ENCODE data around the gene PRPF19.
A peak's percentile ranks its signal among the peaks of the same experiment; 100 is the strongest.

PRPF19 gene

DNA sequence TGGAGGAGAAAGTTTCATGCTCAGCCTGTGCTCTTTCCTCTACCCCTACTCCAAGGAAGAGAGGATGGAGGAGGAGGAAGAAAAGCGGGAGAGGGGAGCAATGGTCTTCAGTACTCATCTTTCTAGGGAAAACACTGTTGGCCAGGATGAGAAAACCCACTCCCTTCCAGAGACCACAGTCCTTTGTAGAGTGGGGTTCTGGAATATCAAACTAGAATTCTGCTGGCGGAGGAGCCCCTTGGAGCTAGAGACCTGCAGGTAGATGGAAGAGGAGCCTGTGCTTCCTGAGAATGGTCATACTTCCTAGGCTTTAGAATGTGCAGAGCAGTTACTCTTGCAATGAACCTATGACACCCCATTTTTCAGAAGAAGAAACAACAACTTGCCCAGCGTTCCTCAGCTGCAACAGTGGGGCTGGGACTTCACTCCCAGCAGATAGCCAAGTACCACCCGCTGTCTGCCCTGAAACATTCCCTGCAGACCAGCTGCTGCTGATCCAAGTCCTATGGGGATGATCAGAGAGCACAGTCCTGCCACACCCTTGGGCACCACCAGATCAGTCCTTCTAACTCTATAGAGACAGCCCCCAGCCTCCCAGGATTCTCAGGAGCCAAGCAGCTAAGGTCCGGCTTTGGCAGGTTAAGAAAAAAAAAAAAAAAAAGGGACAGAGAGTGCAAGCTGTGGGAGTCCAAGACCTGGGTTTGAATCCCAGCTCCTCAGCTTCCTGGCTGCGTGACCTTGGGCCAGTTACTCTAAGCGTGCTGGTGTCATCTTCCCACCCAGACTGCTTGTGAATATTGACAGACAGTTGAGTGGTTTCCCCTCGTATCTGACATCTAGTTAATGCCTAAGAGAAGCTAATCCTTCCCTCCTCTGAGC lies 51.3 kb downstream of the PRPF19 start:
- DNase-seq, result no peak
- intact Hi-C loops (cut with DNase I), result no loop called here

DNA sequence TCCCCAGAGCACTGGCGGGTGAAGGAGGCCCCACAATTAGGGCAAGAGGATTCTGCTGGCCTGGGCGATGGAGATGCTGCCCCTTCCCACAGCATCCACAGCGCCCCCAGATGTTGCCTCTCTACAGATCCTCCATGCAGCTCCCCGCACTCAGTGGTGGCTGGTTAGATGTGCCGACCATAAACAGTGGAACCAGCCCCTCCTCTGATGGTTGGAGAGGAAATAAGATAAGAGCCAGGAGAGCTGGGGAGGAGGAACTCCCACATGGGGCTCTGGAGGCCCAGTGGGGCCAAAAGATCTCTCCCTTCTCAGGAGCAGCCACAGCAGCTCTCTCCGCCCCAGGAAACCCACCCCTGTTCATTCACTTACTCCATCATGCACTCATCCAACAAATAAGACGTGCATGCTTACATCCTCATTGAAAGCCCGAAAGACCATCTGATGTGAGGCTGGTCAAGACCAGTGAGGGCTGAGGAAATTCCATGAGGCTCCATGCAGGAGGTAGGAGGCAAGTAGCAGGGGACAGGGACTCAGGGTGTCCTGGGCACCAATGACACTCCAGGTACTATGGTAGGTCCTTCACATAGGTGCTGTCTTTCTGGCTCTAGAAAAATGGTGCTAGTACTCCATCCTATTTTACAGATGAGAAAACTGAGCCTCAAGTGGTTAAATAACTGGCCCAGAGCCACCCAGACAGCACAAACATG lies 52.1 kb downstream of the PRPF19 start:
- no peak for DNase-seq

DNA sequence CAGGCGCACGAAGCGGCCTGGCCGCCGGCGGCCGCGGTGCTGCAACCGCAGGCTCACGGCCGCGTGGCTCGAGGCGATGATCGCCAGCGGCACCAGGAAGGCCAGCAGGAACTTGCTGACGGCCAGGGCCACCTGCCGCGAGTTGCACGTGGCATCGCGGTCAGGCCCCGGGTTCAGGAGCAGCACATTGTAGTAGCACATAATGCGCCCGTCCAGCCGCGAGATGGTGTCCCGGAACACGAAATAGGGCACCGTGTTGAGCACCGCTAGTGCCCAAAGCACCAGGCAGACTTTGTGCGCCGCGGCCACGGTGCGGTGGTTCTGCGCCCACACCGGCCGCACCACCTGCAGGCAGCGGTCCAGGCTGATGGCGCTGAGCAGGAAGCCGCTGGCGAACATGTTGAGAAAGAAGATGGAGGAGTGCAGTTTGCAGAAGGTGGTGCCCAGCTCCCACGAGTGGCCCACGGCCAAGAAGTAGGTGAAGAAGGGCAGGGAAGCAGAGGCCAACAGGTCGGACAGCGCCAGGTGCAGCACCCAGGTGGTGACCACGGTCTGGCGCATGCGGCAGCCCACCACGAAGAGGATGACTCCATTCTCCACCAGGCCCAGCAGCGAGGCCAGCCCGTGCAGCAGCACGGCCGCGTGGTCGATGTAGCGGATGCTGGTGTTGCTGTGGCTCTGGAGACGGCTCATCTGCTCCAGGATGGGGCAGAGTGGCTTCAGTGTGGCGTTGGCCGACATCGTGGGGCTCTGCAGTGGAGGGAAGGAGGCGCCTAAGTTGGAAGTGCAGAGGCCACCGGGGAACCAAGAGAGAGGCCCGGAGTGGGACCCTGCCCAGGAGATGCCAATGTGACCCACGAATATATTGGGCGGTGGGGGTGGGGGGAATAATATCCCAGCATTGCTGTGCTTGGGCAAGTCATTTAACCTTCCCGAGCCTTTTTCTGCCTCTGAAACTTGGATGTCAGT lies 53.1 kb downstream of the PRPF19 start:
- DNase-seq, result no peak
- intact Hi-C loops (cut with DNase I), result no loop called here

More for the DNA sequence above, 52.1 kb downstream of the PRPF19 start:
- intact Hi-C loops (cut with DNase I), result no loop called here

DNA sequence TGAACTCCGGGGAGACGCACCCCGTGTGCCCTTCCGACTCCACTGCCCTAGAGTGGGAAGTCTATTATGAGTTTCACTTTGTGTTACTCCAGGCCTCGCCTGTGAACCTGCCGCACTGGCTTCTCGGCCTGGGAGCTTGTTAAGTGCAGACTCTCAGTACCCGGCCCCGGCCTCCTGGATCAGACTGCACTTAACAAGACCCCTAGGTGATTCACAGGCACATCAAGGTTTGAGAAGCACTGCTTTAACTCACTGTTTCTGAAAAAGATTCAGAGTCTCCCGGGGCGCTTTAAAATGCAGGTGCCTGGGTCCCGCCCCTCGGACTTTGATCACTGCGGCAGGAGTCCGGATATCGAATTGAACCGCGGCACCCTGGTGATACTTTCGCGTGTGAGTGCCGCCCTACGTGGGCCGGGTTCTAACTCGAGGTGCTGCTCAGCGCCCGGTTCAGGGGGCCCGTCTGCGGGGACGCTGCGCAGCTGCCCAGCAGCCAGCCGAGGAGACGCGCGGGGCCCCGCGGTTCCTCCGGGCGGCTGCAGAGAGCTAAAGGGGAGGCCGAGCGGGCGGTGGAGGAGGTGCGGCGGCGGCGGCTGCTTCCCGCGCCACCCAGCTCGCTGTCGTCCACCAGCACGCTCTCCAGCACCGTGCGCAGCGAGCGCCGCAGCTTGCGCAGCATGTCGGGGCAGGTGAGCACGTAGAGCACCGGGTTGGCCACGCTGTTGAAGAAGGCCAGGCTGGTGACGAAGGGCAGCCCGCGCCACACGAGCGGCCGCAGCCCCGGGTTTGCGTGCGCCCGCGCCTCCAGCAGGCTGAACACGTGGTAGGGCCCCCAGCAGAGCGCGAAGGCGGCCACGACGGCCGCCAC lies 54.0 kb downstream of the PRPF19 start:
- no peak for DNase-seq
- intact Hi-C loops (cut with DNase I), result no loop called here

DNA sequence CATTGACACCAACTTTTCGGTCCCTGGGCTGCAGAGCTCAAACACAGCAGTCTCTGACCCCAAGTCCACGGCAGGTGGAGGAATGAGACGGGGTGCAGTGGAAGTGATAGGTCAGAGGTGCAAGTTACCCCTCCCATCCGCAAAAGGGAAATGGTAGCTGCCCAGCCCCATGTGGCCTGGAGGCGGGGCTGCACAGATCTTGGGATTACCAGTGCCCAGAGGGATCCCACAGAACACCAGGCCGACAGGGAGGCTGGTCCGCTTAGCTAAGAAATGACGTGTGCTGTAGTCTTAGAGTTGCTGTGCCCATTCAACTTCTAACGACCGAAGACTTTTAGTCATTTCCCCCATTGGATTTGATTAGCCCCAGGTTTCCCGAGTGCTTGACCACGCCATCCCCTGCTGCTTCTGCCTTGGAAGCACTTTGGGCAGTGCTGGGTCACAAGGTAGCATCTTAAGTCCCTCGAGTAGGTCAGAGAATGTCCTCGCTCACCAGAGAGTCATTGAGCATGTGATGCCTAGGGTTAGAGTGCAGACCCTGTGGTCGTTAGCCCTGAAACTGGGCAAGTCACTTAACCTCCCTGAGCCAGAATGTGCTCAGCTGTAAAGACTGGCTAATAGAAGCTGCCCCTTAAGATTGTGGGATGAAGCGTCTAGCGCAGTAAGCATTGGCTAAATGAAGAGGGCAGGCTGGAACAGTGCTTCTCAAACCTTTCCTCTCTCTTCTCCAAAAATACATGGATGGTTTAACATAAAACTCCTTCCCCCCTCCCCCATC lies 54.9 kb downstream of the PRPF19 start:
- intact Hi-C loops (cut with DNase I), result no loop called here
- no peak for DNase-seq

DNA sequence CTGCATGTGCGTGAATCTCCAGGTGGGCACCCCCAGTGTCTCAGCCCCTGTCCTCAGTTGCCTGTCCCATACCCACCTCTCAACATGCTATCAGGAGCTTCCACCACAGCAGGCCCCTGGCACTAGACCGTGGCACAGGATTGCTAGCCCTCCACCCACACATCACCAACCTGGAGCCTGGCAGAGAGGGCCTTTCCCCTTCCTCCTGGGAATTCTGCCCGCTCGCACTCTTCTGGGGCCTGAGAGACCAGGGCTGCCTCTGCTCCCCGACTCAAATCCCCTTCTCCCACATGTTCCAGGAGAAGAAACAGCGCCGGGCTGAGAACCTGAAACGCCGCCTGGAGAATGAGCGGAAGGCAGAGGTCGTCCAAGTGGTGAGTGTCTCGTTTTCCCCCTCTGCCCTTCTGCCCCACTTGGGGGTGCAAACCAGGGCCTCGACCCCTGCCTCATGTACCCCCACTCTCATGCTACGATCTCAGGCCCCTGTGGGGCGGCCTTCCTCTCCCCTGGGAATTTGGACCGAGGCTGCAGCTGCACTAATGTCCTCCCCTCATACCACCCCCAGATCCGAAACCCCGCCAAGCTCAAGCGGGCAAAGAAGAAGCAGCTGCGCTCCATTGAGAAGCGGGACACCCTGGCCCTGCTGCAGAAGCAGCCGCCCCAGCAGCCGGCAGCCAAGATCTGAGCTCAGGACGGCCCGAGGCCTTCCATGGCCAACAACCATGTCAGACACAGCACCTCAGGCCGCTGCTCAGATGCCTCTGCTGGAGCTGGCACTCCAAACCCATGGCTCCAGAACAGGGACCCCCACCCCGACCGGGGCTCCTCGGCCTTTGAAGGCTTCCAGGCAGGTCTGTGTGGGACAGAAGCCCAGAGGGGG lies 56.5 kb downstream of the PRPF19 start:
- no peak for DNase-seq
- intact Hi-C loops (cut with DNase I), result loop anchor here (10.0 kb wide), 1 partner anchor 305 kb away; no protein-coding TSS in a partner anchor

DNA sequence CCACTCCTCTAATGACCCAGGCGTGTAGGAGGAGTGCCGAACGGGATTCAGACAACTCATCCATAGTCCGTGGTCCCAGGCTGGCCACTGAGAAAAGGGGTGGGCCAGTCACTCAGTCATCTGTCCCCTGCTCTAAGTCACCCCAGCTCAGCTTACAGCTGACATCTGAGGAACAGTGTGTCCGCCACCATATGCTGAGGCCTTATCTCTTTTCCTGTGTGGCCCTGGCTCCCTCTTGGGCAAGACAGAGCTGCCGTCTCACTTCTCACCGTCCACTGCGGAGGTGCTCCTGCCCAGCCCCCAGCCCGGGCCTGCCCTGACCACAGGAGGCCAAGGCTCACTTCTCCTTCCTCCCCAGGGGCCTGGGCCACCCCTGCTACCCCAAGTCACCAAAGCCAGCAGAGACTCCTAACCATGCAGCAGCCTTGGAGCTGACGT lies 57.7 kb downstream of the PRPF19 start:
- intact Hi-C loops (cut with DNase I), result loop anchor here (10.0 kb wide), 1 partner anchor 306 kb away; no protein-coding TSS in a partner anchor
- DNase-seq, result no peak

DNA sequence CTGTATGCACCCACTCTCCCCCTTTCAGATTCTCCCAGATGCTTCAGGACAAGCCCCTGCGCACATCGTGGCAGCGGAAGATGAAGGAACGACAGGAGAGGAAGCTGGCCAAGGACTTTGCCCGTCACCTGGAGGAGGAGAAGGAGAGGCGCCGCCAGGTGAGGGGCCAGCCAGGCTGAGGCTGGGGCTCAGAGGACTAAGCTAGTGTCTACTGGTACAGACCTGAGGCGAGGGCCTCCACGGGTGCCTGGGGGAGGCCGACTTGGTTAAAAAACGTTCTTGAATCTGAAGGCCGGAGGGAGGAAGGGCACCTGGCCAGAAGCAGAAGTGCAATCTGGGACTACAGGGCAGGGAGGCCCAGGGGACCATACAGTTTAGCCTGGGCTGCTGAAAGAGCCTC lies 58.5 kb downstream of the PRPF19 start:
- no peak for DNase-seq
- intact Hi-C loops (cut with DNase I), result loop anchor here (10.0 kb wide), 1 partner anchor 307 kb away; no protein-coding TSS in a partner anchor

DNA sequence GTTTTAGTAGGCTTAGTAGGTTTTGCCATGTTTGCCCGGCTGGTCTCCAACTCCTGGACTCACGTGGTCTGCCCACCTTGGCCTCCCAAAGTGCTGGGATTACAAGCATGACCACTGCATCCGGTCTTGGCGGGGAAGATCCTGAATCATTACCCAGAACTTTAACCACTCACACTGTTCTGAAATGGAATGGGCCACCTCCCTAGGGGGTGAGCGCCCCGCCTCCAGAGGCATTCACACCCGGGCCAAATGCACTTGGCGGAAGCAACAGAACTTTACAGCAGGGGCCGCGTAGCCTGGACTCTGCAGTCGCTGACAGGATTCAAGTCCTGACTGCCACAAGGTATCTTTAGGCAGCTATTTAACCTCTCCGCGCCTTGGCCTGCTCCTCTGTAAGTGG lies 59.1 kb downstream of the PRPF19 start:
- no peak for DNase-seq
- intact Hi-C loops (cut with DNase I), result loop anchor here (10.0 kb wide), 1 partner anchor 308 kb away; no protein-coding TSS in a partner anchor

DNA sequence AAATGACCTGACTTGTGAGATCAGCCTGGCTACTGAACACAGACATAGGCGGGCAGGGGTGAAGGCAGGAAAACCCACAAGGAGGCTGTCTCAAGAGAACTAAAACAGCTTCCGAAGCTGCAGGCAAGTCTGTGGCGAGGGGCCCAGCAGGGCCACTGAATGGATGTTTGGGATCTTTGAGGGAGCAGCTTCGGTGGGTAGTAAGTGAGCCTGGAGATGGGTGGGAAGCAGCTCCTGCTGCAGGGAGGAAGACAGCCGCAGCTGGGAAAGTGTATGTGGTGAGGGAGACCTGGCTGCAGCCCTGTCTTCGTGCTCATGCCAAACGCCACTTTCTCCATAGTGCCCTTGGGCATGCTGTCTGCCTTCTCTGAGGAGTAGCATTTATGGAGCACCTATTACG lies 61.0 kb downstream of the PRPF19 start:
- intact Hi-C loops (cut with DNase I), result loop anchor here (10.0 kb wide), 1 partner anchor 309 kb away; no protein-coding TSS in a partner anchor
- no peak for DNase-seq

DNA sequence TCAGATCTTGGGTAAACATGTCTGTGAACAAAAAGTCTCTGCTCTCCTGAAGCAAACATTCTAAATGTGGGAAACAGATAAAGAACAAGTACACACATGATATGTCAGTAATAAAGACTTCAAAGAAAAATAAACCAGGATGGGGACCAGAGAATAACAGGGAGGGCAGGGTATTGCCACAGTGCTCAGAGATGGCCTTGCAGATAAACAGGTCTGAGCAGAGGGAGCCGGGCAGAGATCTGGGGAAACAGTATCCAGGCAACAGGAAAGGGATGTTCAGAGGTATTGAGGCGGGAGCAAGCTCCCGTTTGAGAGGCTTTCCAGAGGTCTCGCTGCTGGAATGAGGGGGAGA lies 61.5 kb downstream of the PRPF19 start:
- intact Hi-C loops (cut with DNase I), result loop anchor here (5.0 to 10.0 kb wide), 2 partner anchors 62 to 310 kb away; partner anchors contain the start of gene PRPF19
- DNase-seq, result no peak

DNA sequence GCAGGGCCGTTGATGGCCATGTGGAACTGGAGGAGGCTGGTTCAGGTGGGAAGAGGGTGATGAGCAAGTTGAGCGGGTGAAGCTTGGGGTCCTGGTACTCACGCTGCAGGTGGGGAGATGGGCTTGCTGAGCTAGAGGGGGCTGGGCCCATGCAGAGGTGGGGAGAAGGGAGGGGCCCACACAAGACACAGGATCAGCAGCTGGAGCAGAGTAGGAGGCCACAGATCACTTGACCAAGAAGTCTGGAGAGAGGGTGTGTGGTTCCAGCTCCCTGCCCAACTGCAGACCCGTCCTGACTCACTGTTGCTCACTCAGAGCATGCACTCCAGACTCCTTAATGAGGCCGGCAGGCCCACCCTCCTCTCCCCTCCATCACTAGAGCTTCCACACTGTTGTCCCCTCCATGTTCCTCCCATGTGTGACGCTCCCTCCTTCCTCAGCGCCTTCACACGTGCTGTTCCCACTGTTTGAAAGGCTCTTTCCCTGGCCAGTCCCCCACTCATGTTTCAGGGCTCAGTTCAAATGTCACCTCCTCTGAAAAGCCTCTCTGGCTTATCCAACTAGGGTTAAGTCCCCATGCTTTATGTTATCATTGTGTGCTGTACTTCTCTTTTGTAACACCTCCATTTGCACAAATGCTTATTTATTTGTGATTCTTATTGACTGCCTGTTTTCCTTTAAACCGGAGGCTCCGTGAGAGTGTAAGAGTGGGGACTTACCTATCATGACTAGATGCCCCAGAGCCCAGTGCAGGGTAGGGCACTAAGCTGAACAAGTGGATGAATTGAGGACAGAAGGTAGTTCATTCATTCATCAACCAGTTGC lies 62.1 kb downstream of the PRPF19 start:
- peak in 1 of 42 donors; percentile 42 for DNase-seq
- intact Hi-C loops (cut with DNase I), result loop anchor here (5.0 to 10.0 kb wide), 2 partner anchors 63 to 311 kb away; partner anchors contain the start of gene PRPF19

DNA sequence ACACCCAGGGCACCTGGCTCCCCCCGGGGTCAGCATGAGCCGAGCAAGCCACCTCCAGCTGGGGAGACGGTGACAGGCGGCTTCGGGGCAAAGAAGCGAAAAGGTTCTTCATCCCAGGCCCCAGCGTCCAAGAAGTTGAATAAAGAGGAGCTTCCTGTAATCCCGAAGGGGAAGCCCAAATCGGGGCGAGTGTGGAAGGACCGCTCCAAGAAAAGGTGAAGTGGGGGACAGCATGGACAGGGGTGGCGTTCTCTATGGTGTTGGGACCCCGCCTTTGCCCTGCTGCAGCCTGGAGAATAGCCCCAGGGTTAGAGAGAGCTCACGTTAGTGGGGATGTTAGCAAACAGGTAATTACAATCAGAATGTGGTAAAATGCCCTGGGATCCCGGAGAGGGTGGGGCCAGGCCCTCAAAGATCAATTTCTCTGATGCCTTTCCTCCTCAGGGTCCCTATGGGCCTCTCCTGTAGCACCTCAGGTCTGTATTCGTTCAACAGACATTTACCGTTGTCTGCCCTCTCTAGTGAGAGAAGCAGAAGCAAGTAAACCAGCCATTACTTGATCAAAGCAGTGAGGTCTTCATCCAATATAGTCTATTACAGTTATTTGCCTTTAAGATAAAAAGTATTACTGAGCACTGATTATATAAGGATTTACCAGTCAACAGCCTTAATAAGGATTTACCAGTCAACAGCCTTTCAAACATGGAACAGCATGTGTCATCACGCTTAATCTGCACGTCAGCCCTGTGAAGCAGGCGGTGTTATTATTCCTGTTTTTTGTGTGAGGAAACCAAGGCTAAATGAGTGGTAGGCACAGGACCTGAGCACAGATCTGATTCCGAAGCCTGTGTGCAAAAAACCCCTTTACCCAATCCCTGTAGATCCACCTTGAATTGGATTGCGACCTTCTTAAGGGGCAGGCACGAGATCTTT lies 63.5 kb downstream of the PRPF19 start:
- intact Hi-C loops (cut with DNase I), result loop anchor here (5.0 to 10.0 kb wide), 2 partner anchors 64 to 312 kb away; partner anchors contain the start of gene PRPF19
- peak in 5 of 42 donors; percentile 18 to 40 (median 22) for DNase-seq

Measured in head of caudate nucleus (tissue), 42 donors.